Measurements from ENCODE around the gene SKAP2.

DNA sequence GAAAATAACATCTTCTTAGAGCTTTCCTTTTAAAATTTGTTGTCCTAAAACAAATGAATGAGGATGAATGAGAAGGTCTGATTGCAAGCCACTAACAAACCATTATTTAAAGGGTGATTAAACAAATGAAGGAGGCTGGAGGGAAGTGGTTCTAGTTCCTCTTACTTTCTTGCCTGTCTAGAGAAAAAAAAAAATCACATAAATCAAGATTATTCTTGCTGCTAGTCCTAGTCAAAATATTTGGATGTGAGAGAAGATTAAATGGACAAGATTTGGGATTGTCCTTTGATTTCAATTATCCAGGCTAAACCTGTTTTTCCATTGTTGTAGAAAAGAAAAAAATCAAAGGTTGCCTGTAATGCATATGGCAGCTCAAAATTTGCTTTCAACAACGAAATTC lies 3.3 kb downstream of the SKAP2 start:
- TF ChIP-seq CTCF (IDR thresholded peaks at IDR 0.05; ENCODE audit: extremely low read depth in 1 of 2, insufficient read depth in 1 of 2, low read depth in 1 of 2, low read length in 2 of 2) (no peak), POLR2A (IDR thresholded peaks at IDR 0.05; ENCODE audit: low read depth, low read length) (no peak), EZH2 (IDR thresholded peaks at IDR 0.05; ENCODE audit: borderline replicate concordance, low read depth, low read length, severe bottlenecking) (no peak), JUN (IDR thresholded peaks at IDR 0.05; ENCODE audit: borderline replicate concordance, insufficient read depth, insufficient read length, low read depth) (no peak), POLR2AphosphoS5 (IDR thresholded peaks at IDR 0.05; ENCODE audit: insufficient read depth, low read depth, low read length) (no peak), FOS (IDR thresholded peaks at IDR 0.05; ENCODE audit: borderline replicate concordance, insufficient read depth, low read length) (no peak), MYC (IDR thresholded peaks at IDR 0.05; ENCODE audit: low read depth, low read length) (no peak)
- TF ChIP-seq, protein P1, sequence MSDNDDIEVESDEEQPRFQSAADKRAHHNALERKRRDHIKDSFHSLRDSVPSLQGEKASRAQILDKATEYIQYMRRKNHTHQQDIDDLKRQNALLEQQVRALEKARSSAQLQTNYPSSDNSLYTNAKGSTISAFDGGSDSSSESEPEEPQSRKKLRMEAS (IDR thresholded peaks at IDR 0.05; ENCODE audit: insufficient read depth, insufficient read length) = no peak
